NCI-H748 treated with DMSO at 0.1 percent for 48 hours (cell line): ENCODE results near the gene CDH10.

ENCODE experiments used
- DNase-seq: peaks from one replicate; lab custom pipeline; 2025; lab: John Stamatoyannopoulos, UW

Gene CDH10

GRCh38 chr5:24644761-24645160, at the start of gene CDH10:
TSS of gene CDH10 (minus strand) at chr5:24644978. CDS start at chr5:24593490, 51,488 bp downstream.
- peak; percentile 93 for DNase-seq

DNA sequence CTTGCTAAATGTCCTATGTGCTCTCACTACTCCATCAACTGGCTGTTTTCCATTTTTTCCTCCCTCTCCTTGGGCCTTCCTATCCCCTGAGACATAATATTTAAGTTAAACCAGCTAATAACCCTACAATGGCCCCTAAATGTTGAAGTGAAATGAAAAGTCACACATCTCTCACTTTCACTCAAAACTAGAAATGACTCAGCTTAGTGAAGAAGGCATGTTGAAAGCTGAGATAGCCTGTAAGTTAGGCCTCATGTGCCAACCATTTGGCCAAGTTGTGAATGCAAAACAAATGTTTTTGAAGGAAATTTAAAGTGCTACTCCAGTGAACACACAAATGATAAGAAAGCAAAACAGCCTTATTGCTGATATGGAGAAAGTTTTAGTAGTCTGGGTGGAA, 48.8 kb upstream of the CDH10 start:
- DNase-seq = no peak

- DNase-seq = no peak
Observed at GRCh38 chr5:24691074-24691473, 46.3 kb upstream of the CDH10 start.

DNA sequence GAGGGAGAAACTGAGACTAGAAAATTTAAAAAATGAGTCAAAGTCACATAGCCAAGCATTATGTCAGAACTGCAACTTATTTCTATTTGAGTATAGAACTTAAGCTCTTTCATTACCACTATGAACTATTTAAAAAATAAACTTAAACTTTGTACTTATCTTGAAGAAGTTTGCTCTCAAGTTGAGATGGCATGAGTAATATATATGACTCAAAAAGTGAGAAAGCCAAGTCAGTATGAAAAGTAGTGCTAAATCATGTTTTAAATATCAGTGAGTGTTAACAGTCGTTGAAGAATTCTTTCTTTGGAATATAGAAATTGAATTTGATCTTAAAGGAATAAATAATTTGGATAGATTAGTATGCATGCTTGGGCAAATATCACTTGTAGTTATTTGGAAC, 36.3 kb upstream of the CDH10 start:
- no peak for DNase-seq

- DNase-seq = no peak
Observed at GRCh38 chr5:24668050-24668449, 23.3 kb upstream of the CDH10 start.

GRCh38 chr5:24649531-24649930, 4.8 kb upstream of the CDH10 start:
- no peak for DNase-seq

GRCh38 chr5:24646915-24647314, 2.1 kb upstream of the CDH10 start:
- no peak for DNase-seq

DNA sequence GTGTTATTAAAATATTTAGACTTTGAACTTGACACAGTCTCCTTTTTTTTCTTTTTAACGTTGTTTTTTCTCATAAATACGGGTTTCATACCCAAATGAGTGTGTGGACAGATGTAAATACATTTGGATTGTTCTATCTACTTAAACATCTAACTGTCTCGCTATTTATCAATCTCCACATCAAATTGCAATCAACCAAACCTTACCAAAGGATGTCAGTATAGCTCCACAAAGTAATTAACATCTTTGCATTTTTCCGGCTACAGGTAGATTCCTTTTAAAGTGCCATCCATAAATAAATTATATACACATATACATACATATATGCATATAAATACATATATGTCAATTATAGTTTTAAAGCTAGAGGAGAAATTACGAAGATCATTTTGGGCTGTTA, 705 bp upstream of the CDH10 start:
- DNase-seq = peak; percentile 64

DNA sequence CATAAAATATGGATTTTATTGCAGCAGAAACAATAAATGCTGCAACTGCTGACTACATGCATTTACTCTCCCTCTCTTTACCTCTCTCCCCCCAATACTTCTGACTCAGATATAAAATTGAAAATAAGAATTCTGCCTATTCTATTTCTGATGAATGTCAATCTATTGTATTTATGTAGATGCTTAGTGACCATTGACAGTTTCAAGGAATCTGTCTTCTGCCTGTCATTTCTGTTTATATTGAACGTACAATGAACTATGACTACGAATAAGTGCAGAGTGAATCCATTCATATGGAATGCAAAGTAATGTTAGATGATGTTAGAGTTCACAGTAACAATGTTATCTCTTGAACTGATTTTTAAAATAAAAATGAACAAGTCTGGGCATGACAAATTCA, 898 bp downstream of the CDH10 start:
- no peak for DNase-seq

DNA sequence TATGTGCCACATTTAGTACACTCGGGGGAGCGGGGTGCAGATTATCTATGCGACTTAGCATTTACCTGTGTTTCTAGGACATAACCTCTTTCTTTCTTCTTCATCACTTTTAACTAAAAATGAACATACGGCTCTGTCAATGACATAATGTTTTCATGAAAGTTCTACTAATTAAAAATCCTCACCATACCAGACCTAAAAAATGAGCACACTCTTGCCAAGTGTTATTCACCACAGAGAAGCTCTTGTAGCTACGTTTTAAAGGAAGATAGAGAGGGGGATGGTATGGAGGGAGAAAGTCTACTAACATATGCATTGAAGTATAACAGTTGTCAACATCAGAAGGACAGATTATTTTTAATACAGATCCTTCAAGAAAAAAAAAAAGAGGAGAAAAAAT, 1.6 kb downstream of the CDH10 start:
- DNase-seq = no peak

GRCh38 chr5:24642022-24642421, 2.8 kb downstream of the CDH10 start:
- DNase-seq = peak; percentile 80

DNA sequence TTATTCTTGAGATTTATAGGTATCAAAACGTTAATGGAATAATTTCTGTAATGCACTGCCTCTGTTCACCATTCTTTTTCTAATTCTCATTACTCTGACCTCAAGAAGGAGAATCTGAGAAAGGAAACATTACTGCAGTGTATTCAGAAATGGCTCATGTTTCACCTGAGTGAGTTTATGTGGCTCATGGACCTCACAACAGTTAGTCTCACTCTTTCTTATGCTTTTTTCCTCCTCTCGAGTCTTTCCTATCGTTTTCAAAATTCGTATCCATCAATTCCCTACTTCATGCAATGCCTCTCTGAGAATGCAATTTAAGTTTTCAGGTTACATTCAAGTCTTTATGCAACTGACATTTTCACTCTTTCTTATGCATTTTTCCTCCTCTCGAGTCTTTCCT, 9.6 kb downstream of the CDH10 start:
- no peak for DNase-seq

GRCh38 chr5:24633715-24634325, 11.0 kb downstream of the CDH10 start:
- DNase-seq = peak; percentile 86

DNA sequence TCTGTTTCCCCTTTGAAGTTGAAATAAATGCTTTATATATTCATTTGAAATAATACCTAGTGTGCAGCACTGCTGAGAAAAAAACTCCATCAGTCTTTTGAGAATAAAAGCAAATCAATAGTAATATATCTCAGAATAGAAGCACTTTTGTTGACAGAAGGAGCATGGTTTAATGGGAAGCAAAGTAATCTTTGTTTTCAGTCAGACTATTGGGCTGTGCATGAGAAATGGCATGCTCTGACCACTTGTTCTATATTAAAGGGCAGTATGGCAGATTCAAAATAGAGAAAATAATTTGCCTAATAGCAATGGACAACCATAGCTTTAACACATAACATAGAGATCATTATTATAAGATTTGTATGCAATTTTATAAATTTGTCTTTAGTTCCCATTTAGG, 12.4 kb downstream of the CDH10 start:
- DNase-seq = no peak

DNA sequence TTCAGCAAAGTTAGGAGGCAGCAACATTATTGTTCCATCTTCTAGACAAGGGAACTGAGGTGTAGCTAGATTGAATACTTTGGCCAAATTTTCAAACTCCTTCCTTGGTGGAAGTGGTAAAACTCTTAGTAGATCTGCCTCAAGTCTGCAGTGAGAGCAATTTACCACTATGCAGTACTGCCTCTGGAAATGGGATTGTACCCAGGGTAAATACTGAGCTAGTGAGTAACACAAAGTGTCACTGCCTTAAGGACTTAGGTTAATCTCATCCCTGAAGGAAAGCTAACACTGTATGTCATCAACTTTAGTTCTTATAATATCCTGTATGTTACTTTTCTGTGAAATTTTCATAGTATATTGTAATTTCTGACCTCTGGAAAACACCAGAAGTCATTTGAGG, 13.9 kb downstream of the CDH10 start:
- DNase-seq = no peak

DNA sequence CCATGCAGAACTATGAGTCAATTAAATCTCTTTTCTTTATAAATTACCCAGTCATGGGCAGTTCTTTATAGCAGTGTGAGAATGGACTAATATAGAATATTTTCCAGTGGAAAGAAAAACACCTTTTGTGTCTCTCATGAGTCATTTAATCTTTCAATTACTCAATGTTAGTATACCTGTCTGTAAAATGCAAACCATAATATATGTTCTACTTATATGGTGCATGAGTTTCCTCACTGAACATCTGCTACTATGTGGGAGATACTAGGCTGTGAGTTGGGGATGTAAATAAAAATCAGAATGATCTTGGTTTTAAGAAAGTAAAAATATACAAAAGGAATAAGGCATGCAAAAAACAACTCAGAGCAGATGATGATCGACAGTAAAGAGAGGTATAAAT, 15.0 kb downstream of the CDH10 start:
- no peak for DNase-seq

DNA sequence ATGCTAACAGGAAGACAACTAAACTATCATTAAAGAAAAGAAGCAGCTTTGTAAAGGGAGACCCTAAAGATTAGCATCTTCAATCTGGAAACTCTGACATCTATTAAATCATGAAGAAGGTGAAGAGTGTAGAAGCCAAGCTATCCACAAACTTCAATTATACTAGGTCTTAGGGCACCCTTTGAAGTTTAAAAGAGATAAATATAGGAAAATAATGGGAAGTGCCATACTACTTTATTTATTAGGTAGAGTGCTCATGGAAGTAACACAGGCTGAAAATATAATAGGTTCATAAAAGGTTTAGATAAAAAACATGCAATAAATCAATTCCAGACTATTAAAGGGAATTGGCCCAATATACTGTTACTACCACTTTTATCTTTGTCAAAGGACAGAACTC, 19.9 kb downstream of the CDH10 start:
- no peak for DNase-seq

DNA sequence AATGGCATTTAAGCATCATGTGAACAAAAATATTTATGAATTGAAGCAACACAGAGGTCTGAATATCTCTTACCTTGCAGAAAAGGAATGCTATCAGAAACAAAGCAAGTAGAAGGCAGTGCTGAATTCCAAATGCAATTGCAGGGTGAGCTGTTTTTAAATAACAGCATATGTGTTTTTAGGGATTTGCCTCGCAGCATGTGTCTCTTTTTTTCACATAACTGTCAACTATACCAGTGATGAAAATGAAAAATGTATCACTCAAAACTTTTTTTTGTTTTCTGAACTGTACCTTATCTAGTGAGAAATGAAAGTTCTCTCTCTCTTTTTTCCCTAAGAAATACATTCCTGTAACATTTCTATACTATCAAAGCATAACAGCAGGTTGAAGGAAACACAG, 21.2 kb downstream of the CDH10 start:
- no peak for DNase-seq

DNA sequence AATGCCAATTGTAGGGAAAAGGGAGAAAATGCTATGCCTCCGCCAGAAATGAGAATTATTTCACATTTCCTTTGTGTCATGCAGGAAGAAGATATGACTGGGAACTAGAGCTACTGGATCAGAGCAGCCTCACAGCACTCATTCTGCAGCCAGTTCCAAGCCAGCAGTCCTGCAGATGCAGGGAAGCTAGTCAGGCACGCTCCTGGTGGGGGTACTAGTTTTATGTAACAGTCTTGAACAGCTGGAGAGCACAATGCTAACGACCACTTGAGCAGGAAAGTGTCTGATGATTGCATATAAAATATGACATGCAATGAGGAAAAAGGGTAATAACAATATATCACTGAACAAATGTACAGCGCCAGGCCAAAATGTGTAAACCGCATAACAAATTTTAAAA, 21.7 kb downstream of the CDH10 start:
- DNase-seq = no peak

DNA sequence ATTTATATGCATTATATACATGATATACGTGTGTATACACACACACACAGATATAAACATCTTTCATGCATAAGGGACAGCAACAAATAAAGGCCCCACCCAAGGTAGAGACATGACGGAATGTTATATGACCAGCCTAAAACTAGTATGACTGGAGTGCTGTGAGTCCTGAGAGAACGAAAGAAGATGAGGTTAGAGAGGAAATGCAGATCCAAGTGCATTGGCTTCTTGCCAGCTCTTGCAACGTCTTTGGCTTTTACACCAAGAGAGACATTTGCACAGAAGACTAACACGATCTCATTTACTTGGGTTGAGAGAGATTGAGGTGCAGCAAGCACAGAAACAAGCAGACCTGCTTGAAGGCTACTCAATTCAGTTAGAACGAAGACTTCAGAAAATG, 23.0 kb downstream of the CDH10 start:
- DNase-seq = no peak

- DNase-seq = no peak
Observed at GRCh38 chr5:24616566-24616965, 28.2 kb downstream of the CDH10 start.

- DNase-seq = no peak
Observed at GRCh38 chr5:24615159-24615558, 29.6 kb downstream of the CDH10 start.

DNA sequence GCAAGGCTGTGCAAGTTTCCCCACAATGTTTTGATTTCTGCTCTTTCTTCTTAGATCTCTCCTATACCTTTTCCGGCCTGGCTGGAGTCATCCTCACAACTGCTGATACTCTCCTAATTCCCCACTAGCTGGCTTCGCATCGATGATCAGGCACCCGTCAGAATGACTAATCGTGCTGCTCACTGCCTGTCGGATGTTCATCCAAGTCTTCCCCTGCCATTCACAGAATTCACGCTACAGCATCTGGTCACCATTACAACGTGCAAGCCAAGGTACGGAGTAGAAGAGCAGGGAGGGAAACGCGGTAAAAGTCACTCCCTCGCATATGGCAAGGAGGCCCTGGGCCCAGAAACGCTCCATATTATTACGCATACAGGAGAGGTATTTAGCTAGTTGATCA, 35.1 kb downstream of the CDH10 start:
- no peak for DNase-seq

- DNase-seq = no peak
Observed at GRCh38 chr5:24606971-24607370, 37.8 kb downstream of the CDH10 start.

- no peak for DNase-seq
Observed at GRCh38 chr5:24602188-24602587, 42.6 kb downstream of the CDH10 start.
